Smooth muscle cell (in vitro differentiated cells): ENCODE results near the gene TRAPPC12. TPM values are rescaled to one million over a fixed set of nuclear protein-coding genes. Genes with fewer than 3 reads are reported as not detected.

Experiments used
- DNase-seq: peaks from one replicate; lab custom pipeline; 2025; ENCODE audit not compliant: unreplicated experiment; lab: John Stamatoyannopoulos, UW
- H2AFZ ChIP-seq: fragments of 200-600 bp; sonication (generic); 2 replicates; pipeline ENCODE4 v1.6.0; 2016; ENCODE audit warnings: antibody characterized with exemption, low read depth, mild to moderate bottlenecking
- H3F3A ChIP-seq: fragments of 200-600 bp; sonication (generic); 2 replicates; pipeline ENCODE4 v1.6.0; 2017; ENCODE audit warnings: antibody characterized with exemption, low read depth
- H3K27ac ChIP-seq: fragments of 200-600 bp; sonication (generic); 2 replicates; pipeline ENCODE4 v1.5.1; 2016; ENCODE audit warnings: low read depth, mild to moderate bottlenecking
- H3K27me3 ChIP-seq: fragments of 200-600 bp; sonication (generic); 2 replicates; pipeline ENCODE4 v1.6.1; 2016; ENCODE audit warnings: low read depth, mild to moderate bottlenecking
- H3K36me3 ChIP-seq: fragments of 200-600 bp; sonication (generic); 2 replicates; pipeline ENCODE4 v1.5.1; 2016; ENCODE audit warnings: low read depth
- H3K4me1 ChIP-seq: fragments of 200-600 bp; sonication (generic); 2 replicates; pipeline ENCODE4 v1.5.1; 2016; ENCODE audit warnings: low read depth
- H3K4me2 ChIP-seq: fragments of 200-600 bp; sonication (generic); 2 replicates; pipeline ENCODE4 v1.6.0; 2016; ENCODE audit warnings: mild to moderate bottlenecking
- H3K4me3 ChIP-seq: fragments of 200-600 bp; sonication (generic); 2 replicates; pipeline ENCODE4 v1.5.1; 2016; ENCODE audit warnings: mild to moderate bottlenecking
- H3K79me2 ChIP-seq: fragments of 200-600 bp; sonication (generic); 2 replicates; pipeline ENCODE4 v1.6.0; 2016; ENCODE audit warnings: low read depth, mild to moderate bottlenecking
- H3K9ac ChIP-seq: fragments of 200-600 bp; sonication (generic); 2 replicates; pipeline ENCODE4 v1.6.0; 2016; ENCODE audit warnings: low read depth
- H3K9me3 ChIP-seq: fragments of 200-600 bp; sonication (generic); replicated peaks from 2 replicates; pipeline ENCODE4 v1.5.1; 2016; ENCODE audit warnings: low read depth
- H4K20me1 ChIP-seq: fragments of 200-600 bp; sonication (generic); 2 replicates; pipeline ENCODE4 v1.6.0; 2016; ENCODE audit warnings: low read depth
- CTCF ChIP-seq: fragments of 200-600 bp; sonication (generic); IDR thresholded peaks from 2 replicates; pipeline ENCODE4 v1.5.1; 2017; ENCODE audit warnings: borderline replicate concordance, mild to moderate bottlenecking, antibody characterized with exemption; ENCODE audit not compliant: insufficient read depth, poor library complexity, severe bottlenecking
- WGBS: methylation state at CpG from one replicate; pipeline ENCODE4 v1.1.7; 2016; ENCODE audit warnings: low lambda C conversion rate; 5-methylcytosine and 5-hydroxymethylcytosine counted together
- polyA plus RNA-seq: library from polyadenylated mRNA; unstranded; fragments of >200 nt; fragmentation: Nextera tagmentation; extraction: Ambion mirVana; gene quantifications from 2 replicates; pipeline ENCODE4 v1.2.1, GENCODE V29; 2016
- total RNA-seq: library from RNA; depleted of rRNA; stranded (reverse); fragments of >200 nt; gene quantifications from 2 replicates; pipeline ENCODE4 v1.2.3, GENCODE V29; 2014

The TRAPPC12 gene
- total and polyA plus RNA-seq, 2 experiments from 2014 or later: 26.0 to 55.4 TPM

- Histone ChIP-seq H3K4me1 (no peaks in the 10 kb centered on the region), H3K79me2 (no peaks in the 10 kb centered on the region), H4K20me1 (peaks cover 40% of the 10 kb centered on the region), H3K4me2 (no peak overlapping the region), H3K36me3 (peaks cover 3% of the 10 kb centered on the region), H3K9ac (no peak overlapping the region), H2AFZ (no peak overlapping the region), H3F3A (no peaks in the 10 kb centered on the region), H3K9me3 (no peaks in the 10 kb centered on the region), H3K27me3 (no peaks in the 10 kb centered on the region), H3K27ac (no peak overlapping the region), H3K4me3 (no peak overlapping the region)
- WGBS: 89% methylated on average over 2 of the region's 2 CpGs
- no peak for DNase-seq
- TF ChIP-seq CTCF: no peak
These were observed 61.0 kb downstream of the TRAPPC12 start for GRCh38 chr2:3440477-3440876.

GRCh38 chr2:3441465-3441864 is 62.0 kb downstream of the TRAPPC12 start:
- H3K9me3 ChIP-seq: no peaks in the 10 kb centered on the region
- no peak for DNase-seq
- peaks cover 3% of the 10 kb centered on the region for H3K36me3 ChIP-seq
- H3K27me3 ChIP-seq: no peaks in the 10 kb centered on the region
- H3K4me2 ChIP-seq: no peak overlapping the region
- no peaks in the 10 kb centered on the region for H3K79me2 ChIP-seq
- H4K20me1 ChIP-seq: peaks cover 40% of the 10 kb centered on the region
- no peak for TF ChIP-seq CTCF
- H3K9ac ChIP-seq: no peak overlapping the region
- H3K27ac ChIP-seq: no peak overlapping the region
- H3K4me3 ChIP-seq: no peak overlapping the region
- H3K4me1 ChIP-seq: no peaks in the 10 kb centered on the region
- H3F3A ChIP-seq: no peaks in the 10 kb centered on the region
- H2AFZ ChIP-seq: no peak overlapping the region

- Histone ChIP-seq H3K27ac (no peak overlapping the region), H3K36me3 (peaks cover 3% of the 10 kb centered on the region), H3K79me2 (no peaks in the 10 kb centered on the region), H3K4me3 (no peak overlapping the region), H3K4me1 (no peaks in the 10 kb centered on the region), H3F3A (no peaks in the 10 kb centered on the region), H3K27me3 (no peaks in the 10 kb centered on the region), H4K20me1 (peaks cover 40% of the 10 kb centered on the region), H3K9ac (no peak overlapping the region), H3K9me3 (no peaks in the 10 kb centered on the region), H2AFZ (no peak overlapping the region), H3K4me2 (no peak overlapping the region)
- no peak for DNase-seq
- no peak for TF ChIP-seq CTCF
- WGBS: 88% methylated on average over 6 of the region's 6 CpGs
These were observed 62.7 kb downstream of the TRAPPC12 start for GRCh38 chr2:3442185-3442584.

- TF ChIP-seq CTCF: no peak
These were observed 63.6 kb downstream of the TRAPPC12 start for GRCh38 chr2:3443083-3443482.

More at GRCh38 chr2:3443083-3443482, 63.6 kb downstream of the TRAPPC12 start:
- Histone ChIP-seq H3K4me2 (no peak overlapping the region), H3K79me2 (no peaks in the 10 kb centered on the region), H4K20me1 (peaks cover 40% of the 10 kb centered on the region), H3K27me3 (no peaks in the 10 kb centered on the region), H3K4me1 (no peaks in the 10 kb centered on the region), H3K4me3 (no peak overlapping the region), H3K9me3 (no peaks in the 10 kb centered on the region), H3K9ac (no peak overlapping the region), H3K27ac (no peak overlapping the region), H3K36me3 (peaks cover 3% of the 10 kb centered on the region), H3F3A (no peaks in the 10 kb centered on the region), H2AFZ (no peak overlapping the region)
- WGBS: 96% methylated on average over 11 of the region's 11 CpGs
- no peak for DNase-seq
